ENCODE results near the gene TADA1.

TADA1 gene

GRCh38 chr1:166875734-166876539, at the start of gene TADA1:
Gene TADA1 (minus strand): TSS chr1:166876264. CDS start chr1:166876233, 31 bp downstream.
- DNase-seq = peak; percentile 98 to 99

- DNase-seq = no peak
Observed at GRCh38 chr1:166924823-166925541, 48.9 kb upstream of the TADA1 start.

- no peak for DNase-seq
Observed at GRCh38 chr1:166920561-166921475, 44.8 kb upstream of the TADA1 start.

GRCh38 chr1:166918956-166919316, 42.9 kb upstream of the TADA1 start:
- DNase-seq = no peak

GRCh38 chr1:166918088-166918955, 42.3 kb upstream of the TADA1 start:
- no peak for DNase-seq

- DNase-seq = no peak
Observed at GRCh38 chr1:166915941-166916340, 39.9 kb upstream of the TADA1 start.

- DNase-seq = no peak
Observed at GRCh38 chr1:166915042-166915441, 39.0 kb upstream of the TADA1 start.

GRCh38 chr1:166914111-166914510, 38.0 kb upstream of the TADA1 start:
- no peak for DNase-seq

GRCh38 chr1:166911624-166912023, 35.6 kb upstream of the TADA1 start:
- no peak for DNase-seq

GRCh38 chr1:166910396-166910994, 34.4 kb upstream of the TADA1 start:
- DNase-seq = peak; percentile 72 to 75

GRCh38 chr1:166908942-166909341, 32.9 kb upstream of the TADA1 start:
- no peak for DNase-seq

- no peak for DNase-seq
Observed at GRCh38 chr1:166907763-166908162, 31.7 kb upstream of the TADA1 start.

- no peak for DNase-seq
Observed at GRCh38 chr1:166907051-166907450, 31.0 kb upstream of the TADA1 start.

GRCh38 chr1:166906647-166907046, 30.6 kb upstream of the TADA1 start:
- no peak for DNase-seq

GRCh38 chr1:166905900-166906299, 29.8 kb upstream of the TADA1 start:
- no peak for DNase-seq

GRCh38 chr1:166905136-166905535, 29.1 kb upstream of the TADA1 start:
- DNase-seq = no peak

GRCh38 chr1:166903232-166903631, 27.2 kb upstream of the TADA1 start:
- no peak for DNase-seq

- DNase-seq = no peak
Observed at GRCh38 chr1:166902279-166902678, 26.2 kb upstream of the TADA1 start.

- DNase-seq = no peak
Observed at GRCh38 chr1:166900987-166901386, 24.9 kb upstream of the TADA1 start.

- DNase-seq = no peak
Observed at GRCh38 chr1:166899769-166900168, 23.7 kb upstream of the TADA1 start.

- no peak for DNase-seq
Observed at GRCh38 chr1:166895766-166896165, 19.7 kb upstream of the TADA1 start.

GRCh38 chr1:166889776-166890175, 13.7 kb upstream of the TADA1 start:
- no peak for DNase-seq
